Lung (tissue), 12 donors: ENCODE measurements around the gene KIF24. TPM values are rescaled to one million over a fixed set of nuclear protein-coding genes. Genes with fewer than 3 reads are reported as not detected.

ENCODE experiments used
- ATAC-seq: fragments of 200-7000 bp; cut with Tn5 transposase; one replicate; pipeline ENCODE4 v1.9.1; 2020; ENCODE audit warnings: moderate number of reproducible peaks; ENCODE audit not compliant: insufficient read depth, low FRiP score
- DNase-seq, 3 donors: peaks; one replicate each; pipeline ENCODE4 v3.0.0-alpha.2; 2013 to 2017
- H3K27ac ChIP-seq, 2 donors: one replicate each; pipeline ENCODE4 v1.5.1; 2013; ENCODE audit warnings: mild to moderate bottlenecking in 2 of 2, moderate library complexity in 2 of 2, control low read depth in 1 of 2, inconsistent platforms in 1 of 2, low read depth in 1 of 2, low read length in 1 of 2
- H3K27me3 ChIP-seq, 3 donors: one replicate each; pipeline ENCODE4 v1.5.1; 2013; ENCODE audit warnings: low read length in 2 of 3; ENCODE audit not compliant: control insufficient read depth in 3 of 3, insufficient read depth in 3 of 3
- H3K36me3 ChIP-seq, 4 donors: one replicate each; pipeline ENCODE4 v1.5.1; 2013; ENCODE audit warnings: low read length in 4 of 4, mild to moderate bottlenecking in 1 of 4, moderate library complexity in 1 of 4; ENCODE audit not compliant: control insufficient read depth in 4 of 4, insufficient read depth in 4 of 4
- H3K4me1 ChIP-seq, 5 donors: one replicate each; pipeline ENCODE4 v1.5.1; 2013; ENCODE audit warnings: low read length in 5 of 5, mild to moderate bottlenecking in 2 of 5, moderate library complexity in 1 of 5; ENCODE audit not compliant: control insufficient read depth in 5 of 5, insufficient read depth in 5 of 5
- H3K4me3 ChIP-seq: one replicate; pipeline ENCODE4 v1.5.1; 2013; ENCODE audit warnings: mild to moderate bottlenecking, control low read depth, moderate library complexity
- H3K9ac ChIP-seq, 2 donors: one replicate each; pipeline ENCODE4 v1.5.1; 2013; ENCODE audit warnings: low read length in 2 of 2, control low read depth in 1 of 2; ENCODE audit not compliant: insufficient read depth in 1 of 2
- H3K9me3 ChIP-seq, 4 donors: one replicate each; pipeline ENCODE4 v1.5.1; 2013; ENCODE audit warnings: low read length in 3 of 4, mild to moderate bottlenecking in 1 of 4, moderate library complexity in 1 of 4; ENCODE audit not compliant: control insufficient read depth in 4 of 4, insufficient read depth in 3 of 4
- CTCF ChIP-seq: IDR thresholded peaks from 2 replicates; pipeline ENCODE4 v1.5.1; 2012; ENCODE audit warnings: mild to moderate bottlenecking; ENCODE audit errors: control extremely low read depth, extremely low read depth
- WGBS, 2 donors: extraction: QIAGEN DNeasy Blood & Tissue Kit; methylation state at CpG; one replicate each; pipeline ENCODE4 v1.1.7; 2013; 5-methylcytosine and 5-hydroxymethylcytosine counted together
- polyA plus RNA-seq, 2 donors: library from polyadenylated mRNA; stranded (reverse); fragments of 200-250 nt; gene quantifications; one replicate each; pipeline ENCODE4 v1.2.1, GENCODE V29; 2013
- total RNA-seq, 2 donors: library from RNA; depleted of rRNA in 1 of 2; stranded (reverse); fragments of >200 nt in 1 of 2; gene quantifications; one replicate each; pipeline ENCODE4 v1.2.1, GENCODE V29; 2014 to 2021
- donor health status: control.
- donor health status: control.
- donor health status: Bipolar disorder and iron deficiency.
- donor health status: healthy.
- donor health status: DM: yes; HTN: yes; CAD: no.

KIF24 gene
- total and polyA plus RNA-seq, 4 donors, result 0.63 to 4.3 (median 1.9) TPM

- Histone ChIP-seq H3K9ac (no peak overlapping the region), H3K4me3 (no peak overlapping the region), H3K4me1 (peaks cover 0 to 10% (median 5%) of the 10 kb centered on the region in 5 donors), H3K9me3 (no peaks in the 10 kb centered on the region), H3K27me3 (no peaks in the 10 kb centered on the region), H3K36me3 (peaks cover 0 to 3% (median 1%) of the 10 kb centered on the region in 4 donors), H3K27ac (no peak overlapping the region)
- ATAC-seq (no peak), DNase-seq (peak in 2 of 3 donors; percentile 62 to 70)
- peak; percentile 19 for TF ChIP-seq CTCF
- 50 to 58% methylated on average over 7 of the region's 7 CpGs for WGBS, 2 donors
Measured at GRCh38 chr9:34332076-34332964, 3.3 kb upstream of the KIF24 start.

DNA sequence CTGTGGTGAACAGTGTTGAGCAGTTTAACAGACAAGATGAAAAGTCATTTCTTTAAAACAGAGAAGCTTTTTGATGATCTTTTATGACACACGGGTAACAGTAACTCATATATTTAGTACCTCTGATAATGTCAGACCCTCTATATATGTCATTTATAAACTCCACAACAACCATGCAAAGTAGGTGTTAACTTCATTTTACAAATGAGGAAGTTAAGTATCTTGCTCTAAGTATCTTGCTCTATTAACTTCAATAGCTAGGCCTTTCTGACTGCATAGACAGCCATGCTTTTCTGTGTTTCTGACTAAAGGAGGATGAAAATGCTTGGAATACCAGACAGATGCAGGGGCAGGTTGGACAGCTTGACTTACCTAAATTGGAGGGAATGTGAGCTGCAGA lies 2.1 kb upstream of the KIF24 start:
- Histone ChIP-seq H3K27ac (no peak overlapping the region), H3K4me3 (no peak overlapping the region), H3K27me3 (no peaks in the 10 kb centered on the region), H3K36me3 (peaks cover 0 to 3% (median 1%) of the 10 kb centered on the region in 4 donors), H3K4me1 (peaks cover 0 to 10% (median 6%) of the 10 kb centered on the region in 5 donors), H3K9me3 (no peaks in the 10 kb centered on the region), H3K9ac (no peak overlapping the region)
- no peak for ATAC-seq
- DNase-seq, result no peak
- 88 to 91% methylated on average over 1 of the region's 1 CpG for WGBS, 2 donors
- no peak for TF ChIP-seq CTCF

DNA sequence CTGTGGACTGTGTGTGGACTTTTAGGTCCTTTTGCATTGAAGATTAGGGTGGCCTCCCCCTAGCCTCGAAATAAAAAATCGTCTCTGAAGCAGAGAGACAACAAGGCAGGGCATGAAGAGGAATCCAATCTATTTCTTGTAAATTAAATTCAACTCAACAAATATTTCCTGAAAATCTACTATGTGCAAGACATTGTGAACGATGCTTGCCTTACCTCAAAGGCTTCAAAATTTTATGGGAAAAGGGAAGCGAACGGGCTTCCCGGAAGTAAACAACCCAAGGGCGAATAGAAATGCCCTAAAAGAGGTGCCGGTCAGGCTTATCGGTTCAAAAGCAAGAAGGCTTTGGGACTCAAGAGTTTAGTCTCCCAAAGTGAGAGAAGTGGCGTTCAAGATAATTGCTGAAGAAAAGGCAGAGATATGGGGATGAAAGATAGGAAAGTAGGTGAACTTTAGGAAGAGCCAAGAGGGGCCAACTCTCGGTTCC lies 525 bp downstream of the KIF24 start:
- no peak for TF ChIP-seq CTCF
- H3K27ac ChIP-seq, result peak overlapping the region in 1 of 2 donors; percentile 83

More for the DNA sequence above, 525 bp downstream of the KIF24 start:
- Histone ChIP-seq H3K9me3 (no peaks in the 10 kb centered on the region), H3K4me3 (peak overlapping the region; percentile 72), H3K27me3 (no peaks in the 10 kb centered on the region), H3K9ac (peak overlapping the region; percentile 58 to 92), H3K36me3 (peaks cover 0 to 3% (median 1%) of the 10 kb centered on the region in 4 donors), H3K4me1 (peaks cover 0 to 10% (median 6%) of the 10 kb centered on the region in 5 donors)
- WGBS, 2 donors, result 1% methylated on average over 11 of the region's 11 CpGs
- no peak for ATAC-seq
- DNase-seq, result no peak
